ENCODE results near the gene TINAGL1.
A peak's percentile ranks its signal among the peaks of the same experiment; 100 is the strongest.

TINAGL1 gene

DNA sequence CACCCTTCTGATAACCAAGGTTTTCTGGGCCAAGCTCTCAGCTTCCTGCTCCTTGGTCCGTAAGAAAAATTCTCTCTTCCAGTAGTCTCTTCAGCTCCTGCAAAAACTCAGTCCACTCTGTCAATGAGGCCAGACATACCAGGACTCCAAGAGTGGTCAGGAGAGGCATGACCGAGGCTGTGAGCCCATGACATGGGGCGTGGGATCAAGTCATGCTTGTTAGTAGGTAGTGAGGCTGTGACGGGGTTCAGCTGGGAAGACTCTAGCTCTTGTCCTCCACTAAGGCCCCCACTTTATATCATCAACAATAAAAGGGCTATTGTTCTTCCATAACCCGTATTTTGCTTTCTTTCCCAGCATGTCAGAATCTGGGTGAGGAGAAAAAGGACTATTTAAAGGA, 31.0 kb downstream of the TINAGL1 start:
- DNase-seq (ENCODE audit: low spot score), result no peak

DNA sequence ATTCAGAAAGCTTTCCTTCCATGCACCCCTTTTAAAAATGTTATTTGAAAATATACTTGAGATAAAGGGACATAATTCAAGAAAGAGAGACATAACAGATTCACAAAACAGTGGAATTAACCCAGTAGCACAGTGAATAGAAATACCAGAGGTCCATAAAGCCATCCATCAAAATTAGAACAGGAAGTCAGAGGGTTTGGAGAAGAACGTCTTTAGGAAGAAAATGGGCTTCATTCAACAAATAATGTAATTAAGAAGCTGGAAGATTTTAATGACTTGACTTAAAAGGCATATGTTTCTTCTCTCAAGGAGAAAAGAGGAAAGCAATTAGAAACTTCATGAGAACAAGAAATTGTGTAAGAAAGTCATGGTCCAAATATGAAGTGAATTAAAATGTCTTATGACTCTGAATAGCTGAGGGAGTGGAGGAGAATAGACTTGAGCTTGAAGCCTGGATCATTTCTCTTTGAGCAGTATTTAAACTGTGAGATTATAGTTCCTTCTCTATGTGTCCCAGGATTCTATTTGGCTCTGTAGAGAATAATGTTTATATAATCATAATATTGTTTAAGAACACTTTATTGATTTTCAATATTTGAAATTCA, 33.3 kb downstream of the TINAGL1 start:
- DNase-seq (ENCODE audit: low spot score), result no peak

DNA sequence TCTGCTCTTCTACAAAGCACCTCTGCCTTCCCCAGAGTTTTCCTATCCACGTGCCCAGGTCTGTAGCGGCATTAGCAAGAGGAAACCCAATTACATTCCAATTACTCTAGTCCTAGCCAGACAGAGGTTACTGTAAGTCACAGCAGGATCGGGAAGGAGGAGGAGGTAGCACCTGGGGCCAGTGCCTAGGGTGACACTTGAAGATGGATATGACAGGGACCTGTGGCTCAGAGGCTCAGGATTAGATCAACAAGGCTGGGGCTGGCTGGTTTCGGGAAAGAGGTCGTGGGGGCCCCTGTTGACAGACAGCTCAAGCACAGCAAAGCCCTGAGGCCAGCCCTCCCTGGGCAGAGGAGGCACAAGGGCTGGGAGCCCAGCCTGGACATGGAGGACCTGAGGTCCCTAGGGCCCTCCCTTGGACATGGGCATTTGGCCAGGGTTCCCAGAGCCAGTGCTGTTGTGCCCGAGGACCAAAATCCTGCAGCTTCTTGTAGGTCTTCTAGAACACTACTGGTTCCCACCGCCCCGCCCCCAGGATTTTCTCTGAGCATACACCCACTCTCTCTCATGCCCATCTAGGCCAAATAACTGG, 38.2 kb downstream of the TINAGL1 start:
- DNase-seq (ENCODE audit: low spot score), result no peak

DNA sequence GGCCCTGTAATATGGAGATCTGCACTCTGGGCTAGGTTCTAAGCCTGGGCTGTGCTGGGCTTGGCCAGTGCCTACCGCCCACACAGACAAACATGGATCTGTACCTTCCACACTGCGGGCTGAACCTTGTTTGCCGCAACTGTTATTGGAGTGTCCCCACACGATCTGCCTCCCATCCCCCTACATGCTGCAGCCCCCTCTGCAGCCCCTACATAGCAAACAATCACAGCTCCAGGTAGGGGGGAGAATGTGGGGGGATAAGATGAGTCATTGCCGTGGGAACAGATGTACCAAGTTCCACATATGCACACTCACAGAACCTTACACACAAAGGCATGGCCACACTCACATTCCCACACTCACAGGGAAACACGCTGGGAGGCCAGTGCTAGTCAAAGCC, 39.1 kb downstream of the TINAGL1 start:
- DNase-seq (ENCODE audit: low spot score), result no peak

DNA sequence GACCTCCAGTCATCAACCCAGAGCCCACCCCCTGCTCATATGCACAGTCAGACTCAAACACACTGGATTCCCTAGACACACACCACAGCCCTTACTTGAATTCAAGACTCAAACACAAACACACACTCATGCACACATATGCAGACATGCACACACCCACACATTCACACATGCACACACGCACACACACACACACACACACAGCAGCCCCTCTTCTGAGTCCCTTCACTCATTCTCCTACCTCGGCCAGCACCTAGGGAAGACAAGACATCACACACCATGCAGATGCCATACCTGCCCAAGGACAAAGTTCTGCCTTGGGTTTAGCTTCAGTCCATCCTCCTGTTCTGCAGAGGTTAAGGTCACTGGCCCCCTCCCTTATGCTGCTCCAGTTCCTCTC, 39.6 kb downstream of the TINAGL1 start:
- no peak for DNase-seq (ENCODE audit: low spot score)

DNA sequence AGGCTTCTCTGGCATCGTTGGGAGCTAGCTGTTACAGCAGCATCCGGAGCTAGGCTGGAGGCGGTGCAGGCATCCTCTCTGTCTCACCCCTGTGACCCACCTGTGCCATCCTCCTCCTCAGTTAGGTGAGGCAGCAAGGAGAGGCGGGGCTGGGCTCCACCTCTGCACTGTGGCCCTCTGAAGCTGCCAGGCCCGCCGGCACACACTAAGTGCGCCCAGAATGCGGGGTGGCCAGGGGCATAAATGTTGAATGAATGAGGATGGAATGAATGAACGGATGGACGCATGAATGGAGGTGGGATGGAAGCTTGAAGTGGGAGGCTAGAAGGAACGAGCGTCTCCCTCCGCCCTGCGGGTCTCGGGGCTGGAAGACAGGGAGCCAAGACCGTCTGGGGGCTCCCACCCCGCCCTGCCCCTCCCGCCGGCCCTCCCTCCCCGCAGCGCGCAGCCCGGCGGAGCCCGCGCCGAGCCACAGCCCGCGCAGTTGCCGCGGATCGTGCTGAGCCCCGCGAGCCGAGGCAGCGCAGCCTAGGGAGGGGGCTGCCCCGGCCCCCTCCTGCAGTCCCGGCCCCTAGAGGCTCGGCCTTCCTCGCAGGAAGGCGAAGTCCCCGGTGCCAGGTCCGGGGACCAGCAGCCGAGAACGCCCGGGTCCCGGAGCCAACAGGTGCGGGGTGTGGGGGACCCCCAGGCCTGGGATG, 41.1 kb downstream of the TINAGL1 start, which contains the start of gene HCRTR1:
Gene HCRTR1 (plus strand): TSS at position 472 of the 698 bp plus-strand sequence. CDS start 1,504 bp downstream, outside the sequence.
- no peak for DNase-seq (ENCODE audit: low spot score)

DNA sequence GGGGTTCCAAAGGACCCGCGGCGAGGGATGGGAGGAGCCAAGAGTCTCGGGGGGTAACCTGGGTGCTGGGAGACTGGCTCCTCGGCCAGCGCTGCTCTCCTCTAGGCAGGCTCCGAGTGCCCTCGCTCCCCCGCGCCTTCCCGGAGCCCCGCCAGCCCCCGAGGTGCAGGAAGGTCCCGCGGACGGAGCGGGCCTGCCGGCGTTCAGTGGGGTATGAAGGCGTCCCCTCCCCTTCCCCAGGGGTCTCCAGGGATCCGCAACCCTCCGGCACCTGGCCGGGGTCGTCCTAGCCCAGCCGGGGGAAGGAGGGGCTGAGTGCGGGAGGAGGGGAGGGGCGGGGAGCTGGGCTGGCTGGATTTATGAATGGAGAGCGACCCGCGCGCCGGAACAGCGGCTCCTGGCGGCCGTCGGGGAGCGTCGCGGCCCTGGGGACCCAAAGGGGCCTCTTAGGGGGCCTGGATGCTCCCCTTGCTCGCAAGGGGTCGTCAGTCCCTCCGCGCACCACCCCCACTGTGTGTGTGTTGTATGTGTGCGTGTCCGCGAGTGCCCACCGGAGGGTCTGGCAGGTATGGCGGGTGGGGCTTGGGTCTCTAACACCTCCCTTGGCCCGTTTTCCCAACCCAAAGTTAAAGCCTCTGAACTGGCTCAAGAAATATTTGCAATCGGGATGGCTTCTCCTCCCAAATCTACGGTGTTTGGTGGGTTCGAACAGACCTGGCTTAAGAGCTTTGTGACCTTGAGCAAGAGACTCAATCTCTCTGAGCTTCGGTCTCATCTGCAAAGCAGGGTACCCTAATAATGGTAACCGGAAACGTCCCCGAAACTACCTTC, 41.8 kb downstream of the TINAGL1 start:
- peak; percentile 39 for DNase-seq (ENCODE audit: low spot score)

DNA sequence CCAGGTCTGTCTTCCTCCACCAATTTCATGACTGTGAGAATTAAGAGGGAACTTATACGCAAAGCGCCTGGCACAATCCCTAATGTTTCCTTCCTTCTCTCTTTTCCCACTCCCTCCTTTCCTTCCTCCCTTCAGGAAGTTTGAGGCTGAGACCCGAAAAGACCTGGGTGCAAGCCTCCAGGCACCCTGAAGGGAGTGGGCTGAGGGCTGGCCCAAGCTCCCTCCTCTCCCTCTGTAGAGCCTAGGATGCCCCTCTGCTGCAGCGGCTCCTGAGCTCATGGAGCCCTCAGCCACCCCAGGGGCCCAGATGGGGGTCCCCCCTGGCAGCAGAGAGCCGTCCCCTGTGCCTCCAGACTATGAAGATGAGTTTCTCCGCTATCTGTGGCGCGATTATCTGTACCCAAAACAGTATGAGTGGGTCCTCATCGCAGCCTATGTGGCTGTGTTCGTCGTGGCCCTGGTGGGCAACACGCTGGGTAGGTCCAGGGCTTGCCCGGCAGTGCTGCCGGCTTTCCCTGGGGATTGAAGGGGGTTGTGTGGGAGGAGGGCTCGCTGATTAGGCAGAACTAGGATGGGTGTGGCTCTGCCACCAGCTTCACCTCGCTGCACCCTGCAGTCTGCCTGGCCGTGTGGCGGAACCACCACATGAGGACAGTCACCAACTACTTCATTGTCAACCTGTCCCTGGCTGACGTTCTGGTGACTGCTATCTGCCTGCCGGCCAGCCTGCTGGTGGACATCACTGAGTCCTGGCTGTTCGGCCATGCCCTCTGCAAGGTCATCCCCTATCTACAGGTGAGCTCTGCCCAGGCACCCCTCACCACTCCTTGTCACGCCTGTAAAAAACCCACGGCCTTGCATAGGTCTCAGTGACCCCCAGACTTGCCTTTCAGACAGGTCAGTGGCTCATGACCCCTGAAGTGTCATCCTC, 42.9 kb downstream of the TINAGL1 start:
- DNase-seq (ENCODE audit: low spot score), result no peak

DNA sequence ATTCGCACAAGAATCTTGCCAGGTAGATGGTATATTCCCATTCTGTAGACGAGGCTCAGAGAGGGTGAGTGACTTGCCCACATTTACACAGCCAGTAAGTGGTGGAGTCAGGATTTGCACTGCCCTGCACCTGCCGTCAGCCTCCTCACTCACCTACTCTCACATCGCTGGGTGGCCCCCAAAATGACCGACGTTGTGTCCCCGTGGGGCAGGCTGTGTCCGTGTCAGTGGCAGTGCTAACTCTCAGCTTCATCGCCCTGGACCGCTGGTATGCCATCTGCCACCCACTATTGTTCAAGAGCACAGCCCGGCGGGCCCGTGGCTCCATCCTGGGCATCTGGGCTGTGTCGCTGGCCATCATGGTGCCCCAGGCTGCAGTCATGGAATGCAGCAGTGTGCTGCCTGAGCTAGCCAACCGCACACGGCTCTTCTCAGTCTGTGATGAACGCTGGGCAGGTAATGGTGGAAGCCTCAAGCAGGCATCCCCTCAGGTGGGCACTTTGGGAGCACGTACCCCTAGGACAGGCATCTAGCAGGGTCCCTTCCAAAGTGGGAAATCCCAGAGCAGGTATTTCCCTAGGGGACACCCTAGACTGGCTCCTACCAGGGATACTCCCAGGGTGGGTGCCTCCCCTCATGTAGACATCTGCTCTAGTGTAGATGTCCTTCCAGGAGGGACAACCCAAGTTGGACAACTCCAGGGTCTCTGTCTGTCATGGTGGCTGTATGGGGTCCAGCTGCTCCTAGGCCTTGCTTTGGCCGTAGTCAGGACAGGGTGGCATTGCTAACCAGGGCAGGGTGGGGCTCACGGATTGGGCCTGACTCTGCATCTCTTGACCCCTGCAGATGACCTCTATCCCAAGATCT, 44.5 kb downstream of the TINAGL1 start:
- DNase-seq (ENCODE audit: low spot score), result no peak

DNA sequence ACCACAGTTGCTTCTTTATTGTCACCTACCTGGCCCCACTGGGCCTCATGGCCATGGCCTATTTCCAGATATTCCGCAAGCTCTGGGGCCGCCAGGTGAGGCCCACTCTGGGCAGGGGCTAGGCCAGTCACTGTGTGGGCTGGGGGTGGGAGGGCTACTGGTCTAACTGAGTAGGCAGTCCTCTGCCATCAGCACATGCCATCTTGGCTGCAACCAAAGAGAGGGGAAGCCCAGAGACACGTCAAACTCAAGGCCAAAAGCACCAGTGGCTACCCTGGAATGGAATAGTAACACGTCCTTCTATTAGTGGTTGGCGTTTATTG, 45.1 kb downstream of the TINAGL1 start:
- DNase-seq (ENCODE audit: low spot score), result no peak

DNA sequence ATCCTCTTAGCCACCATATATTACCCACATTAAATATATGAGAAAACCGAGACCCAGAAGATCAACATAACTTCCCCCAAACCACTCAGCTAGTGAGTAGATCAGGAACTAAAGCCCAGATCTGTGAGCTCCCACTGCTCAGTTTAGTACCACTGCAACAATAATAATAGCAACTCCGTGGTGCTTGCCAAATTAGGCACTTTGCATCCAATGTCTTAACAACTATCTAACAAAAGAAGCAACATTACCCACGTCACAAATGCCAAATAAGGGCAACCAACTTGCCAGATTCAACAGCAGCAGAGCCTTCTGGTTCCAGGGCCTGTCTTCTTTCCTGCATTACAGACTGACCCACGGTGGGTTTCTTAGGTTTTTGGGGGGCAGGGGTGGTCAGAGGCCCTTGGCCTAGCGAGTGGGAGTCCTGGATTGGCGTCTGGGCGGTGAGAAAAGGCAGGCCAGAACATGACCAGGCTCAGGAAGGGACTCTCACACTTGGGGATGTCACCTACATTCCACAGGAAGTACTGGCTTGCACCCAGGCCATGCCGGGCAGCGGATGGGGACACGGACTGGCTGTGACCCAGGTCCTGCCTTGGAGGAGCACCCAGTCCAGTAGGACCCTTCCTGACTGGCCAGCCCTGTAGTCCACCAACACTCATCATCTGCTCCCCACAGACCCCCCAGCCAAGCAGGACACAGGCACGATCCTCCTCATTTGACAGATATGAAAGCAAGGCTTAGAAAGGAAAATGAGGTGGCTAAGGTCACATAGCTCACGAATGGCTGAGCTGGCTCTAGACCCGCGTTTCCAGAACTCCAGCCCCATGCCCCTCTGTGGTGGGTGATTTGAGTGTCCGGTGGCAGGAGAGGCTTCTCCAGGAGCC, 45.8 kb downstream of the TINAGL1 start:
- no peak for DNase-seq (ENCODE audit: low spot score)

DNA sequence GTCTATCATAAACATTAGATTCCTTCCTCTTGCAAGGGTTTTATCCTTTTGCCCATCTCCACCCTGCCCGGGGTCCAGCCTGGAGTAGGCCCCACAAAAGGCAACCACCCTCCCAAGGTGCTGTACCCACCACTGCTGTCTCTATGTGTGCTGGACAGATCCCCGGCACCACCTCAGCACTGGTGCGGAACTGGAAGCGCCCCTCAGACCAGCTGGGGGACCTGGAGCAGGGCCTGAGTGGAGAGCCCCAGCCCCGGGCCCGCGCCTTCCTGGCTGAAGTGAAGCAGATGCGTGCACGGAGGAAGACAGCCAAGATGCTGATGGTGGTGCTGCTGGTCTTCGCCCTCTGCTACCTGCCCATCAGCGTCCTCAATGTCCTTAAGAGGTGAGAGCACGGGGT, 47.0 kb downstream of the TINAGL1 start:
- DNase-seq (ENCODE audit: low spot score), result no peak

DNA sequence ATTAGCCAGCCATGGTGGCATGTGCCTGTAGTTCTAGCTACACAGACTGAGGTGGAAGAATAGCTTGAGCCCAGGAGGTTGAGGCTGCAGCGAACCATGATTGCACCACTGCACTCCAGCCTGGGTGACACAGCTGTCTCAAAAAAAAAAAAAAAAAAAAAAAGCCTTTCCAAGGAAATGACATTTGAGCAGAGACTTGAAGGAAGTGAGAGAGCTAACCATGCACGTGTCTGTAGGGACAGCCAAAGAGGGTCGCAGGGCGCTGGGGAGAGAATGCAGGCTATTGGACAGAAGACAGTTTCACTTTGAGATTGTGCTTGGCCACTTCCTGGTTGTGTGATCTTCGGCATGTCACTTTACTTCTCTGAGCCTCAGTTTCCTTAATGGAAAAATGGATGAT, 48.0 kb downstream of the TINAGL1 start:
- no peak for DNase-seq (ENCODE audit: low spot score)

DNA sequence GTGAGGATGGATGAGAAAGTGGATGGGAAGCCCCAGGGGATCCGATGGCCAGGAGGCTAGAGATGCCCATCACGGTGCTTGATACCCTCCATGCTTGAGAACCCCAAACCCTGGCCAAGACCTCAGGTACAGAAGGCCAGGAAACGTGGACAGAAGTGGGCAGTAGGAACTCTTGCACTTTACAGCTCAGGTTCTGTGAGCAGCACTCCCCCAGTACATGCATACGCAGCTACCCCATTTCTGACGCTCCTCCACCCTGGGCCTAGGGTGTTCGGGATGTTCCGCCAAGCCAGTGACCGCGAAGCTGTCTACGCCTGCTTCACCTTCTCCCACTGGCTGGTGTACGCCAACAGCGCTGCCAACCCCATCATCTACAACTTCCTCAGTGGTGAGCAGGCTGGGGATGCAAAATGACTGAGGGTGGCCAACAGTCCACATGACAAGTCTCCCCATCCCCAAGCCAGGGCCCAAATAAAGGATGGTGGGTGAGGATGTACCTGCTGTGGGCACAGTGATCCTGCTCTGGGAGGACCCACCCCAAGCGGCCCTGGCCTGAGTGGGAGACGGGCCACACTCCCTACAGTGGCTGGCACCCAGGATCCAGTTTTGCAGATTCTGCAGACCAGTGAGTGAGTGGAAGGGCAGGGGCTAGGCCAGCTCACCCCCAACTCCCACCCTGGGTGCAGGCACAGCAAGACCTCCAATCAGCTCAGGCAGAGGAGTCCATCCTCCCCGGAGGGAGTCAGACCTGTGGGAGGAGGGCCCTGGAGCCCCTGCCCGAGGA, 48.6 kb downstream of the TINAGL1 start:
- no peak for DNase-seq (ENCODE audit: low spot score)

DNA sequence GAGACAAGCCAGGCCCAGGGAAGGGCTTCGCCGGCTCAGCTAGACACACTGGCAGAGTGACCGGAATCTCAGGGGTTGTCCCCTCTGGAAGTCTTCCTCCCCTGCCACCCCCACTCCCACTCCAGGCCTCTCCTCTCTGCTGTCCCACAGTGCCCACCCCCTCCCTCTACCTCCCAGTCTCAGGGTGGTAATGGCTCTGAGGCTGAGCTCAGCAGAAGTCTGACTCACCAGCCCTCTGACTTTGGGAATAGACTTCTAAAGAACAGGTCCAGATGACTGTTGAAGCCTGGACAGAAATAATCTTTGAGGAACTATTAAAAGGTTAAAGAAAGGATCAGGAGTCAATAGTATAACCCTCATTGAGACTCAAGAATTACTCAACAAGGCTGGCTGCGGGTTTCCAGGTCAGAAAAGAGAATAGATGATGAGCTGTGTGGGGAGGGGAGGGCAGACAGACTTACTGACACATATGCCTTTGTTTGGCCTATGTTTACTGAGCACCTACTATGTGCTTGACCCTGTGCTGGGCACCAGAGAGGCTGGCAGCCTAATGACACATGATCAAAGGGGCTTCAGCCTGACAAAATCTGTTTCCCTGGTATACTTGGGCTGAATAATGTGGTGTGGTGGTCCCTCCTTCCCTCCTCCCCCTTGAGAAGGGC, 49.4 kb downstream of the TINAGL1 start:
- DNase-seq (ENCODE audit: low spot score), result no peak

DNA sequence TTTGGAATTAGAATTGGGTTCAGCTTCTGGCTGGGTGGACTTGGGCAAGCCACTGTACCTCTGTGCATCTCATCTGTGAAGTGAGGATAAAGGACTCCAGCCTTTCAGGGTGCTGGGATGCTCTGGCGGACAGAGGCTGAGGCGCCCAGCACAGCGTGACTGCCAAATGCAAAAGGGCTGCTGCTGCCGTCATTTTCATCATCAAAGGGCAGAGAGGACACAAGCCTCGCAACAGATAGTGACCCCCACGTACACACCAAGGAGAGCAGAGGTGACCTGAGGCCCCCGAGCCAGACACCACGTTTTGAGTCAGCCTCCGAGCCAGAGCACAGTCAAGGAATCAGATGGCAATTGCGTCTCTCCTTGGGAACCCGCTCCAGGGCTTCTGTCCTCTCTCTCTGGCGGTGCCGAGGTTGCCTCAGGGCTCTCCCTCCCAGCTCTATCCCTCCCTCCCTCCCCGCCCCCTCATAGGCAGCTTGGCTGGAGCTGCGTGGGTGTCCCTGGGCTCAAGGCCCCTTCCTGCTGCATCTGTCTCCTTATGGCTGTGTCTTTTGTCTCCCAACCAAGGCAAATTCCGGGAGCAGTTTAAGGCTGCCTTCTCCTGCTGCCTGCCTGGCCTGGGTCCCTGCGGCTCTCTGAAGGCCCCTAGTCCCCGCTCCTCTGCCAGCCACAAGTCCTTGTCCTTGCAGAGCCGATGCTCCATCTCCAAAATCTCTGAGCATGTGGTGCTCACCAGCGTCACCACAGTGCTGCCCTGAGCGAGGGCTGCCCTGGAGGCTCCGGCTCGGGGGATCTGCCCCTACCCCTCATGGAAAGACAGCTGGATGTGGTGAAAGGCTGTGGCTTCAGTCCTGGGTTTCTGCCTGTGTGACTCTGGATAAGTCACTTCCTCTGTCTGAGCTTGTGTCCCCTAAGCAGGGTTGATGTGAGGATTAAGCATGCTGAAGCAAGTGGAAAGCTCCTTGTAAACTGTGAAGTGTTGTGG, 50.2 kb downstream of the TINAGL1 start:
- DNase-seq (ENCODE audit: low spot score), result peak; percentile 50

DNA sequence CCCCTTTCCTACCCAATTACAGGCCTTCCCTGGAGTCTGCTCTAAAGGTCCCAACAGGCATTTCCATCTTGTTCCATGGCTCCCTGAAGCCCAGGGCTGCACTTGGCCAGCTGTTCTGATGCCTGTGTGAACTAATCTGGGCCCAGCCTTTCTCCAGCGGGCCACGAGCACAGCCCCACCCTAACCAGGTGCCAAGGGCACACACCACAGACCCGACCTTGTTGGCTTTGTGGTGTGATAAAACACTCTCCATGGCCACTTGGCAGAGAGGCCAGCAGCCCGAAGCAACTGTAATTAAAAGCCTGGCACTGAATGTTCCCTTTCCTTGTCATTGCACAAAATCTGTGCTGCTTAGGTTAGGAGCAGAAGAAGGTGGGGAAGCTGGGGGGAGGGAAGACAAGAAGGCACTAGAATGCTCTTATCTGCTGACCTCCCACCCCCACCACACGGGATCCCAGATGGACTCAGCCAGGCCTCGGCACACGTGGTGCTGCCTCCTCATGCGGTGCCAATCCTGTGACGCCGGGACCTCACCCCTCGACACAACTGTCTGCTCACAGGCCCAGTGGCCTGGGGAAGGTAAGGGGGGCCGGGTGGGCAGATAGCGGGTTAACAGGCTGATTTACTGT, 51.1 kb downstream of the TINAGL1 start:
- DNase-seq (ENCODE audit: low spot score), result no peak

Data from kidney capillary endothelial cell (primary cell).